GM12874 (cell line): ENCODE measurements around the gene GARS1.

Source experiments
- TF ChIP-seq, protein P1 (sequence below): IDR thresholded peaks from 2 replicates; pipeline ENCODE4 v1.5.1; 2011; ENCODE audit warnings: low read depth, mild to moderate bottlenecking, control low read depth, low read length, moderate library complexity; ENCODE audit not compliant: insufficient read depth

Gene GARS1

DNA sequence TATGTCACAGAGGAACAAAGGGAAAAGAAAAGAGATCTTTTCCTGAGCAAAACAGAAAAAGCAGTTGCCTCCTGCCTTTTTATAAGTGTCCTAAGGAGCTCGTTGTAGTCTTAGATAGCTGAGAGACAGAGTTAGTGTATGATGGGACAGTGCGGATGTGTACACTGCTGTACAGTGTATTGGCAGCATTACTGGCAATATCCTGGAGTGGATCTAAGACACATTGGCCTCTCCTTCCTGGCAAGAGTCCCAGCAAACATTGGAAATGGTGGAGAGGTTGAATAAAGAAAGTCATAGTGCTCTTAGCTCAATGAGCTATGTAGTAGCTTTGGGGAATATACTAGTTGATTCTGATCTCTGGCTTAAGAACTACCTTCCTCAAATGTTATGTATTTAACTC, 22.7 kb downstream of the GARS1 start:
- TF ChIP-seq, protein P1, sequence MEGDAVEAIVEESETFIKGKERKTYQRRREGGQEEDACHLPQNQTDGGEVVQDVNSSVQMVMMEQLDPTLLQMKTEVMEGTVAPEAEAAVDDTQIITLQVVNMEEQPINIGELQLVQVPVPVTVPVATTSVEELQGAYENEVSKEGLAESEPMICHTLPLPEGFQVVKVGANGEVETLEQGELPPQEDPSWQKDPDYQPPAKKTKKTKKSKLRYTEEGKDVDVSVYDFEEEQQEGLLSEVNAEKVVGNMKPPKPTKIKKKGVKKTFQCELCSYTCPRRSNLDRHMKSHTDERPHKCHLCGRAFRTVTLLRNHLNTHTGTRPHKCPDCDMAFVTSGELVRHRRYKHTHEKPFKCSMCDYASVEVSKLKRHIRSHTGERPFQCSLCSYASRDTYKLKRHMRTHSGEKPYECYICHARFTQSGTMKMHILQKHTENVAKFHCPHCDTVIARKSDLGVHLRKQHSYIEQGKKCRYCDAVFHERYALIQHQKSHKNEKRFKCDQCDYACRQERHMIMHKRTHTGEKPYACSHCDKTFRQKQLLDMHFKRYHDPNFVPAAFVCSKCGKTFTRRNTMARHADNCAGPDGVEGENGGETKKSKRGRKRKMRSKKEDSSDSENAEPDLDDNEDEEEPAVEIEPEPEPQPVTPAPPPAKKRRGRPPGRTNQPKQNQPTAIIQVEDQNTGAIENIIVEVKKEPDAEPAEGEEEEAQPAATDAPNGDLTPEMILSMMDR = no peak

GRCh38 chr7:30618080-30618676, 23.5 kb downstream of the GARS1 start:
- TF ChIP-seq, protein P1 = no peak

- TF ChIP-seq, protein P1 = no peak
Measured at GRCh38 chr7:30618961-30619360, 24.3 kb downstream of the GARS1 start.

- TF ChIP-seq, protein P1 = no peak
Measured at GRCh38 chr7:30625283-30625682, 30.6 kb downstream of the GARS1 start.

GRCh38 chr7:30627026-30627425, 32.3 kb downstream of the GARS1 start:
- TF ChIP-seq, protein P1 = no peak

GRCh38 chr7:30630986-30631385, 36.3 kb downstream of the GARS1 start:
- TF ChIP-seq, protein P1 = no peak

DNA sequence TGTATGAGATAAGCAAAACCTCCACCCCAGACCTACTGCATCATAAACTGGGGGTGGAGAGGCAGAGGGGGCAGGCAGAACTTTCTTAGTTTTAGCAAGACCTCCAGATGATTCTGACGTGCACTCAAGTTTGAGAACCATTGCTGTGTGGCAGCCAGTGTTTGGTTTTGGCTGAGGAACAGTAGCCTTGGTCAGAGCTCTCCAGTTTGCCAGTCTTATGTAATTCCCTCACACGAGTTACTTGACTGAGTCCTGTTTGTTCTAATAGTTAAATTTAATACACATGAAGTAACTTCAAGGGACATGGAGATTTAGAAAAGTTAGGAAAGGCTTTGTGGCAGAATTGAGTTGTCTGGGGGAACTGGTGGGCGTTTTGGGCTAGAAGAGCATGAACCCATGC, 38.5 kb downstream of the GARS1 start:
- TF ChIP-seq, protein P1 = no peak
